Measurements from ENCODE around the gene L3MBTL1.
"Not testable (repeated sequence)": the region's sequence is repeated elsewhere in the genome, so short reads cannot be mapped to it uniquely, and the experiment has no call there.

Gene L3MBTL1

GRCh38 chr20:43559147-43559987 is 51.9 kb downstream of the L3MBTL1 start:
- DNase-seq (ENCODE audit: low spot score): no peak

- no peak for DNase-seq (ENCODE audit: low spot score)
Observed at GRCh38 chr20:43560974-43561373, 53.5 kb downstream of the L3MBTL1 start.

- DNase-seq (ENCODE audit: low spot score): peak; percentile 39
Observed at GRCh38 chr20:43563429-43563828, 55.9 kb downstream of the L3MBTL1 start.

GRCh38 chr20:43563991-43564390 is 56.5 kb downstream of the L3MBTL1 start:
- DNase-seq (ENCODE audit: low spot score): no peak

GRCh38 chr20:43564455-43564854 is 57.0 kb downstream of the L3MBTL1 start:
- no peak for DNase-seq (ENCODE audit: low spot score)

- no peak for DNase-seq (ENCODE audit: low spot score)
Observed at GRCh38 chr20:43564993-43565757, 57.7 kb downstream of the L3MBTL1 start.

GRCh38 chr20:43565758-43566104 is 58.2 kb downstream of the L3MBTL1 start:
- DNase-seq (ENCODE audit: low spot score): no peak

GRCh38 chr20:43567477-43567876 is 60.0 kb downstream of the L3MBTL1 start:
- DNase-seq (ENCODE audit: low spot score): no peak

- no peak for DNase-seq (ENCODE audit: low spot score)
Observed at GRCh38 chr20:43568706-43569105, 61.2 kb downstream of the L3MBTL1 start.

GRCh38 chr20:43569282-43569681 is 61.8 kb downstream of the L3MBTL1 start:
- DNase-seq (ENCODE audit: low spot score): no peak

- no peak for DNase-seq (ENCODE audit: low spot score)
Observed at GRCh38 chr20:43570496-43570895, 63.0 kb downstream of the L3MBTL1 start.

GRCh38 chr20:43571310-43571709 is 63.8 kb downstream of the L3MBTL1 start:
- no peak for DNase-seq (ENCODE audit: low spot score)

GRCh38 chr20:43571771-43572170 is 64.3 kb downstream of the L3MBTL1 start:
- no peak for DNase-seq (ENCODE audit: low spot score)

GRCh38 chr20:43572891-43573290 is 65.4 kb downstream of the L3MBTL1 start:
- DNase-seq (ENCODE audit: low spot score): no peak

- no peak for DNase-seq (ENCODE audit: low spot score)
Observed at GRCh38 chr20:43576108-43576507, 68.6 kb downstream of the L3MBTL1 start.

- DNase-seq (ENCODE audit: low spot score): no peak
Observed at GRCh38 chr20:43579861-43580793, 72.6 kb downstream of the L3MBTL1 start.

GRCh38 chr20:43583133-43583864 is 75.8 kb downstream of the L3MBTL1 start:
- no peak for DNase-seq (ENCODE audit: low spot score)

- peak; percentile 48 for DNase-seq (ENCODE audit: low spot score)
Observed at GRCh38 chr20:43583982-43584432, 76.5 kb downstream of the L3MBTL1 start.

GRCh38 chr20:43584448-43585136 is 77.1 kb downstream of the L3MBTL1 start:
- DNase-seq (ENCODE audit: low spot score): no peak

- no peak for DNase-seq (ENCODE audit: low spot score)
Observed at GRCh38 chr20:43586641-43587040, 79.1 kb downstream of the L3MBTL1 start.

- DNase-seq (ENCODE audit: low spot score): not testable (repeated sequence)
Observed at GRCh38 chr20:43588526-43588925, 81.0 kb downstream of the L3MBTL1 start.
